Measurements from ENCODE around the gene RAD23A. TPM values are rescaled to one million over a fixed set of nuclear protein-coding genes. Genes with fewer than 3 reads are reported as not detected.

RAD23A gene
- total and polyA plus RNA-seq, 9 of the 15 experiments (the other 6 are each of a cell fraction or from before 2014, with no cell fraction given), result 9.5 to 181 (median 101) TPM

GRCh38 chr19:12937927-12938778, 7.5 kb upstream of the RAD23A start, which contains the start of gene CALR (continued):
- TF ChIP-seq ZBTB12 (CRISPR knock-in tag; IDR thresholded peaks at IDR 0.05) (peak; percentile 48; the same call in 1 of the 2 replicates), ZNF165 (CRISPR knock-in tag; IDR thresholded peaks at IDR 0.05; ENCODE audit: borderline replicate concordance) (no peak), ZNF431 (CRISPR knock-in tag; IDR thresholded peaks at IDR 0.05) (no peak), DACH1 (IDR thresholded peaks at IDR 0.05; ENCODE audit: partially characterized antibody) (peak; percentile 7), TBP (optimal IDR thresholded peaks at IDR 0.05; ENCODE audit: low read depth, low read length) (no peak), ZNF324 (CRISPR knock-in tag; IDR thresholded peaks at IDR 0.05) (no peak), CGGBP1 (CRISPR knock-in tag; IDR thresholded peaks at IDR 0.05) (peak; percentile 81; the same call in 1 of the 2 replicates), ZNF3 (CRISPR knock-in tag; IDR thresholded peaks at IDR 0.05) (no peak), ATF4 (CRISPR knock-in tag; IDR thresholded peaks at IDR 0.05) (no peak), MNT (conservative IDR thresholded peaks at IDR 0.05) (peak; percentile 93 to 94), NCOR1 (IDR thresholded peaks at IDR 0.05) (peak; percentile 38; the same call in 1 of the 2 replicates), USF1 (CRISPR knock-in tag; IDR thresholded peaks at IDR 0.05) (peak; percentile 97), LCOR (CRISPR knock-in tag; IDR thresholded peaks at IDR 0.05) (peak; percentile 54; the same call in 1 of the 2 replicates), TAF9B (IDR thresholded peaks at IDR 0.05; ENCODE audit: partially characterized antibody) (peak; percentile 88), DEAF1 (CRISPR knock-in tag; IDR thresholded peaks at IDR 0.05) (no peak), SMAD3 (CRISPR knock-in tag; conservative IDR thresholded peaks at IDR 0.05) (no peak), ZNF780A (CRISPR knock-in tag; IDR thresholded peaks at IDR 0.05) (no peak), CBX8 (IDR thresholded peaks at IDR 0.05; ENCODE audit: borderline replicate concordance, extremely low read depth, low read depth, low read length, poor library complexity, severe bottlenecking) (no peak), STAG1 (CRISPR knock-in tag; IDR thresholded peaks at IDR 0.05; ENCODE audit: borderline replicate concordance) (no peak), FOXA1 (IDR thresholded peaks at IDR 0.05; ENCODE audit: borderline replicate concordance) (no peak)

Data from K562 (cell line).